ENCODE results near the gene BCAS1. TPM values are rescaled to one million over a fixed set of nuclear protein-coding genes. Genes with fewer than 3 reads are reported as not detected.

BCAS1 gene
- total RNA-seq, 1 donor: under 0.01 TPM

GRCh38 chr20:53894707-53895384, 175.5 kb downstream of the BCAS1 start:
- no peak overlapping the region for H3K4me3 ChIP-seq (ENCODE audit: low read depth, low read length)
- no peak for DNase-seq (ENCODE audit: low read depth)
- no peak for TF ChIP-seq CTCF (IDR thresholded peaks at IDR 0.05; ENCODE audit: insufficient read depth, low read depth, low read length)

Small RNAs within 50 kb of the gene (small RNA-seq; reads per million reads assigned to genes)
- gene MIR4756: not detected

Other genes starting within 250 kb of the BCAS1 start
- gene CYP24A1, start 103.4 kb upstream of the BCAS1 start, total RNA-seq: not detected in 2 replicates
- gene PFDN4, start 137.5 kb upstream of the BCAS1 start, total RNA-seq: 82.0 and 130 TPM in 2 replicates